OCI-M2 (cell line): ENCODE data around the gene VSIG10L2.

Source experiments
- DNase-seq: peaks from one replicate; lab custom pipeline; 2025; ENCODE audit not compliant: unreplicated experiment; lab: John Stamatoyannopoulos, UW

The VSIG10L2 gene

DNA sequence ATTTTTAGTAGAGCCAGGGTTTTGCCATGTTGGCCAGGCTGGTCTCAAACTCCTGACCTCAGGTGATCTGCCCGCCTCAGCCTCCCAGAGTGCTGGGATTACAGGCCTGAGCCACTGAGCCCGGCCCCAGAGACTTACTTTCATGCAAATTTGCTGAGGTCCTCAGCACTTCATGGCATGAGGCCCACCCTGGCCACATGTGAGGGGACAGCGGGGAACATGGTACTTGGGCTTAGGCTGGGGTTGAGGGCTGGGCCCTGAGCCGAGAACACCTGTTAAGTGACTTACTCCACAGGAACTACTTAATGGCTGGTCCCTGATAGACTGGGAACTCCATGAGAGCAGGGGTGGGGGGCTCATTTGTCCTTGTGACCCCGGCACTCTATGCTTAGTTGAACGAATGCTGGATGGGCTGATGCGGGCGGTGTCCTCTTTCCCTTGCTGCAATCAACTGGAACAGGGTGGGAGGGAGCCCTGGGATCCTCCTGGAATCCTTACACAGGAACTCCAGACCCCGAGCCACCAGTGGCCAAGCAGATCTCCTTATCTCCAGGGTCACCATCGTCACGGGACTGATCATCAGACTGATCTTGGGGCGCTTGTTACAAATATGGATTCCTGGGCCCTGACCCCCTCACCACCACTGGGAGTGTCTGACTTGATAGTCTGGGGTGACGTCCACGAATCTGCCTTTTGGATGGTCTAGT is 1.0 kb downstream of the VSIG10L2 start:
- no peak for DNase-seq

DNA sequence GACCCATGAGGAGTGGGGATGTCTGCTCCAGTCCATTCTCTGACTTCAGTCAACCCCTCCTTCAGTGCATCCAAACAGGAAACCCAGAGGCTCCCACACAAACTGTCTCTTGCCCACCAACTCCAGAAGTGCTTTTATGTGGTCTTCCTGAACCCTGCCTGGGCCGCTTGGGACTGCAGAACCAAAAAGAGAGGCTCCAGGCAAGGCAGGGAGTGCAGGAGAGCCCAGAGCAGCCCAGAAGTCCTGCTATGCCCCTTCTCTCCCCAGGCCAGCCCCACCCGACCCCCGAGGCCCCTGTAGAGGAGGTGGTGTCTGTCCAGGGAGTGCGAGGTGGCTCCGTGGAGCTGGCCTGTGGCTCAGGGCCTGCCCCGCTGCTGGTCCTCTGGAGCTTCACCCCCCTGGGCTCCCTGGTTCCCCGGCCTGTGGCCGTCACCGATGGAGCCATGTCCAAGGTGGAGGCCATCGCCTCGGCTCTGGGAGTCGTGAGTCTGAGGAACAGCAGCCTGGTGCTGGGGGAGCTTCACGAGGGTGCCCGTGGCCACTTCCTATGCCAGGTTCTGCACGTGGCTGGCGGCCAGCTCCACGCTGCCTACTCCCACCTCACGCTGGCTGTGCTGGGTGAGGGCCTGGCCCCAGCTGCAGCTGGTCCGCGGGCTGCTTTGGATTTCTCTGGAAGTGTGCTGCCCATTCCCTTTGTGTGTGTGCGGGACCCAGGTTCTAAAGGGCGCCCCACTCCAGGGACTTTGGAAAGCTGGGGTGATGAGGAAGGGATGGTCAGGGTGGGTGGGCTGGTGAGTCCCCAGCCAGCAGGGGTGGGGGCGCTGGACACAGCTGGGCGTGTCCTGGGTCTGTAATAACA is 1.8 kb downstream of the VSIG10L2 start:
- no peak for DNase-seq

DNA sequence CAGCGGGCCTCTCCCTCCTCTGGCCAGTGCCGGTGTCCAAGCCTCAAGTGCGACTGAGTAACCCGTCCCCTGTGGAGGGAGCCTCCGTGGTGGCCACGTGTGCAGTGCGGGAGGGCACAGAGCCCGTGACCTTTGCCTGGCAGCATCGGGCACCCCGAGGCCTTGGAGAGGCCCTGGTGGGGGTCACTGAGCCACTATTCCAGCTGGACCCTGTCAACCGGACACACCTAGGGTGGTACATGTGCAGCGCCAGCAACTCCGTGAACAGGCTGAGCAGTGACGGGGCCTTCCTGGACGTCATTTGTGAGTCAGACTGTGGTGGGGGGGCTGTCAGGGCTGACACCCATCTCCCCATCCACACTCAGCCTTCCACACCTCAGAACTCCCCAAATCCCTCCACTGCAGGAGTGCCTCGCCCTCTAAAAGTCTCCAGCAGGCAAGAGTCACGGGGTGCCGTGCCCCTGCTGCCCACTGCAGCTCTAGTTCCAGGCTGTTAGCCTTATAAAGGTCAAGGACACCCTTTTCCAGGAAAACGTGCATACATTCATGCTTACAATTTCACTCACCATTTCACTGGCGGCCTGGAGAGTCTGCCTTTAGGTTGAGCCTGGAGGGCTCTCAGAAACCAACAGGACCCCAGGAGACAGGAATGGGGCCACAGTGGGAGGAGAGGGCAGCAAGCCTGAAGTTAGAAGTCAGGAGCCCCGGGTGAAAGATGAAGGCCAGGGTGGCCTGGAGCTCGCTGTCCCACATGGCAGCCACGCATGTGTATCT is 2.6 kb downstream of the VSIG10L2 start:
- DNase-seq, result no peak

DNA sequence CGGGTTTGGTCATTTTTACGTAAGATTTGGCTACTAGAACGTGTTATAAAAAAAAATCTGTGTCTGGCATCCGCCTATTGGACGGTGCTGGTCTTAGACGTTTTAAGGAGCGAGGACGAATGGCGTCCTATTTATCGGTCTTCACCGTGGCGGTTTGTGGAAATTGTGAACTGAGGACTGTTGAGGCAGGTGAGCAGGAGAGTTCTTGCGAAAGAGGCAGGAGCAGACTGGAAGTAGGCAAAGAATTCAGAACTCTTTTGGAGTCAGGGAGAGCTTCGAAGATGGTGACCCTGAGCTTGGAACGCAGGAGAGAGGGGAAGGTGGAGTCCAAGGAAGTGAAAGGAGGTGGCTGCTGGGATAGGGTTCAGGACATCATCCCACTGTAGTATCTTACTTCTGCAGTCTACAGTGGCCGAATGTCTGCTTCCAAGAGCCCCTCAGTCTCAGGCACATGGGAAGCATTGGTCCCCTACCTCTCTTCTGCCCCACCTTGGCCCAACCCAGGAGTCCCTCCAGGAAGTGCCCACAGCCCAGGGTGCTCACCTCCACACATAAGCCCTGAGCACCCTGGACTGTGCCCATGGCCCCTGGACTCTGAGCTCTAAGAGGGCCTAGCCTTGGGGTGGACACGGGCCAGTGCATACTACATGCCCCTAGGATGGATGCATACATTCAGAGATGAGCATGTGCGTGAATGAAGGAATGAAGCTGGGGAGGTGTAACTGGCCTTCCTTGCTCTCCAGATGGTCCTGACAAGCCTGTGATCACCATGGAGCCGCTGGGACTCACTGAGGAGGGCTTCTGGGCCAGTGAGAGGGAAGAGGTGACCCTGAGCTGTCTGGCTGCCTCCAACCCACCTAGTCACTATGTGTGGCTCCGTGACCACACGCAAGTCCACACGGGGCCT is 3.7 kb downstream of the VSIG10L2 start:
- no peak for DNase-seq

DNA sequence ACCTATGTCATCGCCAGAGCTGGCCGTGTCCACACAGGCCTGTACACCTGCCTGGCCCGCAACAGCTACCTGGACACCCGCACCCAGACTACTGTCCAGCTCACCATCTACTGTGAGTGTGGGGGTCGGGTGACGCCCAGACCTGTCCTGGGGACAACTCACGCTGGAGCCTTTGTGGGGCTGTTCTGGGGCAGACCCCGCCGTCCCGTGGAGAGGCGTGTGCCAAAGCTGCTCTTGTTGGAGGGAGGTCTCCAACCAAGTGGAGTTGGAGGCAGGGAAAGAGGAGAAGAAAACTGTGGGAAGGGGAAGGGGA is 4.3 kb downstream of the VSIG10L2 start:
- no peak for DNase-seq

DNA sequence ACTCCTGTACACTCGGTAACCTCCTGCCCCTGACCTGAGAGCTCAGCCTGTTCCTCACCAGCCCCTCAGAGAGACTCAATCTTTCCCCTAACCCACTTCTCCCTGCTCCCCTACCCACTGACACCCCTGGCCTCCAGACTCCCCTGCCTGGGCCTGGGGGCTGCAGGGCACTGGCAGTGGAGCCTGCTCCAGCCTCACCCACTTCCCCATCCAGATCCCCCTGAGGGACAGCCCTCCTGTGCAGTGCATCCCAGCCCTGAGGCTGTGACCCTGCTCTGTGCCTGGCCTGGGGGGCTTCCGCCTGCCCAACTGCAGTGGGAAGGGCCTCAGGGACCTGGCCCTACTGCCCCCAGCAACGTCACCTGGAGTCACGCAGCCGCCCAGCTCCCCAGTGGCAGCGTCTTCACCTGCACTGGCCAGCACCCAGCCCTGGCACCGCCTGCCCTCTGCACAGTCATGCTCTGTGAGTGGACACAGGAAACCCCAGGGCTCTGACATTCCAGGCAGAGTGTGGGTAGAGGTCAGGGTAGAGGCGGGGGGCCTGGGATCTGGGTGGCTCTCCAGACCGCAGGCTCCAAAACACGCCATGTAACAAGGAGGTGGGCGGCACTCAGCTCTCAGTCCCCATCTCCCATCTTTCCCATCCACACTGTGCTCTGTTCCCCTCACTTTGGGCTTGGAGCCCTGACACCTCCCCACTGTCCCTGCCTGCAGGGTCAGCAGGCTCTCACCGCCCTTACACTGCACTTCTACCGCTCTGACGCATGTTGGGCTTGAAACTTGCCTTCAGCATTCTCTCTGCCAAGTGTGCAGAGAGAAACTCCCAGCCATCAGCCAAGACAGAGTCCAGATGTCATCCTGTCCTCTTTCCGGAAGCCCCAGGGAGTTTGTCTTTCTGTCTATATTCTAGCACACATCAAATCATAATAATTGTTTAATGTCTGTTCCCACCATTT is 5.1 kb downstream of the VSIG10L2 start:
- no peak for DNase-seq

DNA sequence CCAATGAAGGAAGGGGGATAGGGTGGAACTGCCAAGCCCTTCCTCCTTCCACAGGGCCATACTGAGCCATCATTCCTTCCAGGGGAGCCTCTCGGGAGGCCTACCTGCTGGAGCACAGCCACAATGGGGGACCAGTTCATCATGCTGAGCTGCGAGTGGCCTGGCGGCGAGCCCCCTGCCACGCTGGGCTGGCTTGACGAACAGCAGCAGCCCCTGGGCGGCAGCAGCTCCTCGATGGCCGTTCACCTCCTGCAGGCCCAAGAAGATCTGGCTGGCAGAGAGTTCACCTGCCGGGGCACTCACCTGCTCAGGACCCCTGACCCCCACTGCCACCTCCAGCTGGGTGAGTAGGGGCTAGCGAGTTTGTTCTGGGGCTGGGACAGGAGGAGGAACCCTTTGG is 5.9 kb downstream of the VSIG10L2 start:
- no peak for DNase-seq

DNA sequence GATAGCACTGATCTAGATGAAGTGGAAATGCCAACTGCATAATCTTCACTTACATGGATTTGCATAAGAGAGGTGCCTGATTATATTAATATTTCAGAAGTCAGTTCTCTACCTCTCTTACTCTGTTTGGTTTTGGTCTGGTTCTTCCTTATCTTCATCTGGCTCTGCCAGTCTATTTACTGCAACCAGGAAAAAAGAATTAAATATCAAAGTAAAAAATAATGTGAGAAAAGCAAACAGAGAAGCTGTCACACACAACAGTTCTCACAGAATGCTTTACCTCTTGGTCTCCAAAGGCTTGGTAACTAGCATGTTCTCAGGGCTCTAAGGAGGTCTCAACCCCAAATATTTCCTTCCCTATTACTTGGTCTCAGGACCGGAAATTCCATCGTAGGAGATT is 6.7 kb downstream of the VSIG10L2 start:
- DNase-seq, result no peak

DNA sequence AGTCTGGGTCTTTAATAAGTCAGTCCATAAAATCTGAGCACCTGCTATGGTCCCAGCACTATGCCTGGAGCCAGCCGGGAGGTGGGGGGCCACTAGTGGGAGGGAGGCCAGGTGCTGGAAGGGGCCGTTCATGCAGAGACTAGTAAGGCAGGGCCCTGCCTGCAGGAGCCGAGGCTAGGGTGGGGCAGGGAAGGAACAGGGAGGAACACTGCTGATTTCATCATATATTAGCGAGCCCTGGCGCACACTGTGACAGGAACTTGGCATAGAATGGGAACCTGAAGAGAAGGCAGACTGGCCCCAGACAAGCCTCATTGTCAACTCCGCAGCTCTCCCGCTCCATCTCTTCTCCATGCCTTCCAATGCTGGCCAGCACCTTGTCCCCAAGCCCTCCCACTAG is 7.1 kb downstream of the VSIG10L2 start:
- no peak for DNase-seq

DNA sequence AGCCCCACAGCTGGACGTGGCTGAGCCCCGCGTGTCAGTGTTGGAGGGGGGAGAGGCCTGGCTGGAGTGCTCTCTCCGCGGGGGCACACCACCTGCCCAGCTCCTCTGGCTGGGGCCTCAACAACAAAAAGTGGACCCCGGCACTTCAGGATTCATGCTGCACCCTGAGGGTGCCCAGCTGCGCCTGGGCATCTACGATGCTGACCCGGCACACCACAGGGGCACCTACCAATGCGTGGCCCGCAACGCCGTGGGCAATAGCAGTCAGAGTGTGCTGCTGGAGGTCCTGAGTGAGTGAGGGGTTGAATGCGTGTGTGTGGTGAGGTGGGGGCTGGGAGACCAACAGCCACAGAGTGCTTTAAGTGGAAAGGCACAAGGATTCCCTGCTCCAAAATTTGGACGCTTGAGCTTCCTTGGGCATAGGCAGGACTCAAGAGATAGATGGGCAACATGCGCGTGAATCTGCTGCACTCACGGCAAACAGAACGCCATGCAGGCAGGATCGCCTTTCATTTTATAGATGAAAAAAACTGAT is 7.6 kb downstream of the VSIG10L2 start:
- DNase-seq, result no peak

DNA sequence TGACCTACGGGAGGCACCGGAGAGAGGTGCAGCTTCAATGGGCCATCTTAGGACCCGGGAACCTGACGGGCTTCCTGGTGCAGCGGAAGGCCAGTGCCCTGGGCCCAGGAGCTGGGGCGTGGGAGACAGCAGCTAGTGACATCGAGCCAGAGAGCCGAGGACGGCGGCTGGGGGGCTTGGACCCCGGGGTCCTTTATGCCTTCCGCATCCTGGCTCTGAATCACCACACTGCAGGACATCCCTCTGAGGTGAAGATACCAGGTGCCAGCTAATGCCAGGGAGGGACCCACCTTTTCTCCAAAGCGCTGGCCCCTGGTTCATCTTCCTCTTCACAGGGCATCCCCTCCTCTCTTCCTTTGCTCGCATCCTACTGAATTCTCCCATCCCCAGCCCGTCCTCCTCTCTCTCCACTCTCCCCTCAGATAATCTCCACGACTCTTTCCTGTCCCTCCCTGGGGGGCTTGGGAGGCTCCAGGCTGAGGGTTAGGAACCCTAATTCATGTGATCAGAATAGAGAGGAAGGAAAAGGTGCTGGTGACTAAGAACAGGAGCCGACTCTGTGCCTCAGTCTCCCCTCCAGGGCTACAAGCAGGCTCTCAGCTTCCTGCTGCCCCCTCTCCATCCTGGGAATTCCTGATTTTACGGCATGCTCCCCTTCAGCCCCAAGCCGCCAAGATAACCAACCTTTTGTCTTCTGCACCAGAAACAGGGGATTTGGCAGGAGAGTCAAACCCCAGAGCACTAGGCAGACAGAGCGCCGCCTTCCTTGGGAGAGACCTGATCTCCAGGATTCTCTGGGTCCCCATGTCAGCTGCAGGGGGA is 8.5 kb downstream of the VSIG10L2 start:
- DNase-seq, result no peak

DNA sequence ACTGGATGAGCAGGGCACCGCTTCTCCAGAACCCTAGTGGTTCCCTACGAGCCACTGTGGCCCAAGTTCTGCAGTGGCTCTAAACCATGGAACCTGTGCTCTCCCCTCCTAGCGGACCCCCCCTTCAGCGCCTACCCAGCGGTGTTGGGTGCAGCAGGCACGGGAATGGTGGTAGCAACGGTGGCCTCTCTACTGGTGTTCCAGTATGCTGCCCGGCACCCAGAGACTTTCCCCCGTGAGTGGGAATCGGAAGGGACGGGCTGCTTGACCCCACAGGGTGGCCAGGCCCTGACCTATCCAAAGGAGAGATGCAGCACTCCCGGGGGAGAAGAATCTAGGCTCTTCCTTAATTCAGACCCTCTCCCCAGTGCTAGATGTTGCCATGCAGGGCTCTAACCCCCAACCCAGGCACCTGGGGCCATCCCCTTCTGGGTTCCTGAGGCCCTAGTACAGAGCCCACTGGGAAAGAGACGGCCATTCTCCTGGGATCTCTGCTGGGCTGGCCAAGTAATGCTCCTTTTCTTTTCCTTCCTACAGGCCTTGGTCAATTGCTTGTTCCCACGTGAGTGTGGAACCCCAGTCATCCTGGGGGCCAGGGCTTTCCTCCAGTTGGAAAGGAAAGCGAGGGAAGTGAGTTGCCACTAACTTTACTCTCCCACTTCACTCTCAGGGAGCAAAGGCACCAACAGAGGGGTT is 9.2 kb downstream of the VSIG10L2 start:
- DNase-seq, result no peak

DNA sequence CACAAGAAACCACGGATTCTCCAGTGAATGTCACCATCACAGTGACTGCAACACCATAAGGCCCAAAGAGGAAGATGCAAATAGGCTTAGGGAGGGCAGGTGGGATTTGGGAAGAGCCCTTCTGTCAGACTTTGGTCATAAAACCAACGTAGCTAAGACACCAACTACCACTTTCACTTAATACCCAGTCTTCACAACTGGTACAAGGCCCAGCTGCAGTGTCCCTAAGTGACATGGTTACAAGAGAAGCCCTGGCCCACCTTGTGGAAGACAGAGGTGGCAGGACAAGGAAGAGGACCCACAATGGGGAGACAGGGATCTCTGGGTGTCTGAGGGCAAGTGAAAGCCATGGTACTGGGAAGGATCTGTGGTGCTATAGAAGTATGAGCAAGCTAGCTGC is 10.0 kb downstream of the VSIG10L2 start:
- no peak for DNase-seq

DNA sequence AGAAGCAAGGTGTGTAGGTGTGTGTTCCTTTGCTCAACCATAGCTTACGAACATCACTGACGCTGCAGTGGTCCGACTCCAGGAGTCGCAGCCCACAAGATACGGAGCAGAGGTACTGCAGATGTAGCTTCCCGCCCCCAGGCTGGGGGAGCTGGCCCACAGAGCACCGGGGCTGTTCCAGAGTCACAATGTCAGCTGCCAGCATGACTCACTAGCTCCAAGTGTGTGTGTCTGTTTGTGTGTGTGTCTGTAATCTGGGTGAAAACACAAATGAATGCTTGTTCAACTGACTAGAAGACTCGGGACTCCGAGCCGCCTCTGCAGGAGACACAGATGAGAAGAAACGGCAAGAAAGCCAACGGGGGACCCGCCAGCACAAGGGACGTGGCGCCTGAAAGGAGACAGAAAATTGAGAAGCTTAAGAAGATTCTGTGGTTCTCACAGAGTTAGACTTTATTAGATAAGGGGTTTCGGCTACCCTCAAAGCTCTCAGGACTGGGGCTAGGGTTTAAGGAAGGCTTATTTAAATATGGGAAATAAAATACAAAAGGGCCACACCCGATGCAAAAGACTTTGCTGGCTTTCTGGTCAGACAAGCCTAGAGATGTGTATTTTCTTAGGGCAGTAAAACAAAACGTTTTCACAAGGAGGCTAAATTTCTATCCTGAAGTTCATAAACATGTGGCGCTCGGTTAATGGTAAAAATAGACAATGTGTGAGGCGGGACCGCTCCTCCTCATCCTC is 10.7 kb downstream of the VSIG10L2 start:
- DNase-seq, result no peak

DNA sequence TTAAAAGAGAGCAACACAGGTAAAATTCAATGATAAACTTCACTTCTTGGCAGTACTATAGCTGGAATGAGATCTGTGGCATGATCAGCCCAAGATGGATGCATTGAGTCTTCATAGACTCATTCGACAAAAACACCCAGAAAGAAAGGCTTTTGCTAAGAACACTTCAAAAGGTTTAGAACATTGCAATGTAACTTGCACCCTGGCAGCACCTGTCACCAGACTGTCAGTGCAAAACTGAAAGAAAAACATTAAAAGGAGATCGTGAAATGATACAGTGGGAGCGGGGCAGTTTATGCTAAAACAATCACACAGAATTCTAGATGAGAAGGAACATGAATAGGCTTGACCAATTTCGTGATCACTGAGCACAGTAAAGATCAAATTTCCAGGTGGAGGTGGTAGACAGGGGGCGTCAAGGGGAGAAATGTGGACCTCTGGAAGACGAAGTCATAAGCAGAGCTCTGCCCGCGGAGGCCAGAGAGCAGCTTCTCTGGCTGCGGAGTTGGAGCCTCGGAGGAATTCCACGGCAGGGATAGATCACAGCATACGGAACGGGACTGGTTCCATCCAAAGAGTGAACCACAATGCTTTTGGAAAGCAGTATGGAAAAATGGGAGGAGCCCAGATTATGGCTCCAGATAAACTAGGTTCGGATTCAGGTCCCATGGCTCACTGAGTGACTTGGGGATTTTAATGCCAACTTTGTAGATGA is 11.9 kb downstream of the VSIG10L2 start:
- DNase-seq, result no peak

DNA sequence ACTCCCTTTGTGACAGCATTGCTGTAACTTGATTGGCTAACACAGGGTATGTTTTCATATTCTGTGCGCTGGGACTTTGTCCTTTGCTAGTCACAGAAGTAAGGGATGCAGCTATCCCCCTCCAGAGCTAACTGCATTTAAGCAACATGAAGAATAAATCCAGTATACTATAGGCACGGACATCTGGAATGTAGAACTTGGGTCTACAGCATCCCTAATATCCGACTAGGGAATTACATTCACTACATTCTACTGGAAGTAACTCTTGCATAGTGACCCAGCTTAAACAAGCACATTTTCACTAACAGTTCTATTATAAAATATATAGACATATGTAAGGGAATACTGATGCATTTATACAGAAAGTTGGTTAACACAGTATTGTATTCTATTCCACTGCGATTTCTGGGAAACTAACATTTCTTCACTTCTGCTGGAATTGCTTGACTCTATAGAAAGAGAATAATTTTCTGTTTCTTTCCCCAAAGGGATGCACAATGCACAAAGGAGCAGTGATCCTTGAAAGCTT is 13.1 kb downstream of the VSIG10L2 start:
- DNase-seq, result no peak
